HepG2 (cell line): ENCODE data around the gene STARD13. TPM values are rescaled to one million over a fixed set of nuclear protein-coding genes. Genes with fewer than 3 reads are reported as not detected.

ENCODE experiments used
- BCL6 ChIP-seq: IDR thresholded peaks from 2 replicates; pipeline ENCODE4 v1.6.1; 2016; ENCODE audit warnings: missing genetic modification reagents, missing compliant biosample characterization
- CSRNP1 ChIP-seq: sonication (generic); formaldehyde crosslinking; IDR thresholded peaks from 2 replicates; pipeline ENCODE4 v1.8.1; 2023; ENCODE audit warnings: mild to moderate bottlenecking, missing genetic modification reagents
- ETV6 ChIP-seq: sonication (generic); formaldehyde crosslinking; conservative IDR thresholded peaks from 2 replicates; pipeline ENCODE4 v1.4.0; 2020; ENCODE audit warnings: missing genetic modification reagents
- FIP1L1 ChIP-seq: fragments of 200-400 bp; formaldehyde crosslinking; IDR thresholded peaks from 2 replicates; pipeline ENCODE4 v1.6.1; 2018; ENCODE audit warnings: low read depth, mild to moderate bottlenecking, low read length, moderate library complexity, borderline replicate concordance; ENCODE audit not compliant: insufficient read depth
- FOXJ3 ChIP-seq: sonication (generic); formaldehyde crosslinking; IDR thresholded peaks from 2 replicates; pipeline ENCODE4 v1.4.0; 2020; ENCODE audit warnings: missing genetic modification reagents, mild to moderate bottlenecking, borderline replicate concordance
- FOXK1 ChIP-seq: sonication (generic); formaldehyde crosslinking; IDR thresholded peaks from 2 replicates; pipeline ENCODE4 v1.4.0; 2020; ENCODE audit warnings: low read depth, missing genetic modification reagents, borderline replicate concordance
- FOXP1 ChIP-seq, 2 experiments: fragments of 450-650 bp in 1 of 2; IDR thresholded peaks; 2 replicates each; pipeline ENCODE4 v1.6.1; 2017 to 2018; ENCODE audit warnings: antibody characterized with exemption in 1 of 2
- GFI1 ChIP-seq: sonication (generic); formaldehyde crosslinking; IDR thresholded peaks from 2 replicates; pipeline ENCODE4 v1.5.0; 2020; ENCODE audit warnings: missing genetic modification reagents, mild to moderate bottlenecking, borderline replicate concordance
- HOMEZ ChIP-seq: IDR thresholded peaks from 2 replicates; pipeline ENCODE4 v1.6.1; 2016; ENCODE audit warnings: low read depth
- KDM1A ChIP-seq: IDR thresholded peaks from 2 replicates; pipeline ENCODE4 v1.6.1; 2016; ENCODE audit warnings: missing compliant biosample characterization
- KMT2A ChIP-seq: sonication (generic); formaldehyde crosslinking; IDR thresholded peaks from 2 replicates; pipeline ENCODE4 v1.4.0; 2020; ENCODE audit warnings: missing genetic modification reagents
- NCOR1 ChIP-seq: fragments of 200-600 bp; sonication (generic); IDR thresholded peaks from 2 replicates; pipeline ENCODE4 v1.7.0; 2017; ENCODE audit warnings: antibody characterized with exemption, low read length, borderline replicate concordance
- RBAK ChIP-seq: sonication (generic); formaldehyde crosslinking; IDR thresholded peaks from 2 replicates; pipeline ENCODE4 v1.5.1; 2020; ENCODE audit warnings: mild to moderate bottlenecking, missing genetic modification reagents
- RCOR2 ChIP-seq: IDR thresholded peaks from 2 replicates; pipeline ENCODE4 v1.6.1; 2016; ENCODE audit warnings: missing biosample characterization, missing genetic modification reagents
- SKI ChIP-seq: fragments of 450-650 bp; IDR thresholded peaks from one replicate; pipeline ENCODE4 v1.6.1; 2018; ENCODE audit warnings: mild to moderate bottlenecking; ENCODE audit not compliant: partially characterized antibody
- STAT5B ChIP-seq: sonication (generic); formaldehyde crosslinking; IDR thresholded peaks from 2 replicates; pipeline ENCODE4 v1.4.0; 2020; ENCODE audit warnings: missing genetic modification reagents
- ZGPAT ChIP-seq: IDR thresholded peaks from 2 replicates; pipeline ENCODE4 v1.6.1; 2016; ENCODE audit warnings: mild to moderate bottlenecking
- ZNF24 ChIP-seq: fragments of 450-650 bp; IDR thresholded peaks from 2 replicates; pipeline ENCODE4 v1.6.1; 2017; ENCODE audit warnings: antibody characterized with exemption, mild to moderate bottlenecking
- ZNF503 ChIP-seq: sonication (generic); formaldehyde crosslinking; IDR thresholded peaks from 2 replicates; pipeline ENCODE4 v1.4.0; 2020; ENCODE audit warnings: missing genetic modification reagents
- ZNF558 ChIP-seq: sonication (generic); formaldehyde crosslinking; IDR thresholded peaks from 2 replicates; pipeline ENCODE4 v1.9.0; 2022; ENCODE audit warnings: mild to moderate bottlenecking, missing genetic modification reagents, borderline replicate concordance
- ZNF749 ChIP-seq: sonication (generic); formaldehyde crosslinking; IDR thresholded peaks from 2 replicates; pipeline ENCODE4 v1.8.0; 2022; ENCODE audit warnings: mild to moderate bottlenecking, missing genetic modification reagents, moderate library complexity, borderline replicate concordance
- ZSCAN30 ChIP-seq: sonication (generic); formaldehyde crosslinking; IDR thresholded peaks from 2 replicates; pipeline ENCODE4 v1.5.0; 2020; ENCODE audit warnings: mild to moderate bottlenecking, missing genetic modification reagents
- polyA plus RNA-seq, 8 experiments: library from polyadenylated mRNA; depleted of rRNA in 3 of 8; stranded (reverse) in 7 of 8; unstranded in 1 of 8; fragments of >200 nt; fragmentation: Illumina TruSeq in 4 of 8; extraction: Trizol in 4 of 8; gene quantifications; 2 replicates each; pipeline versions ENCODE4 v1.2.1 to v1.2.3, GENCODE V29; 2011 to 2016; ENCODE audit warnings: low read depth in 4 of 8, missing spikeins in 1 of 8, mixed read lengths in 1 of 8; ENCODE audit not compliant: insufficient read depth in 1 of 8
- total RNA-seq, 5 experiments: library from RNA; depleted of rRNA; stranded (reverse); fragments of >200 nt; fragmentation: Illumina TruSeq; extraction: Trizol; gene quantifications; 2 replicates each; pipeline ENCODE4 v1.2.3, GENCODE V29; 2016; ENCODE audit warnings: low read depth in 1 of 5
- TF ChIP-seq, protein P1 (sequence below): fragments of 450-650 bp; IDR thresholded peaks from 2 replicates; pipeline ENCODE4 v1.6.1; 2017

Gene STARD13
- total and polyA plus RNA-seq, 2 of the 13 experiments (the other 11 are each of a cell fraction or from before 2014, with no cell fraction given) = 12.8 to 14.3 TPM

GRCh38 chr13:33168321-33168960 lies 117.1 kb downstream of the STARD13 start (continued):
- TF ChIP-seq, protein P1, sequence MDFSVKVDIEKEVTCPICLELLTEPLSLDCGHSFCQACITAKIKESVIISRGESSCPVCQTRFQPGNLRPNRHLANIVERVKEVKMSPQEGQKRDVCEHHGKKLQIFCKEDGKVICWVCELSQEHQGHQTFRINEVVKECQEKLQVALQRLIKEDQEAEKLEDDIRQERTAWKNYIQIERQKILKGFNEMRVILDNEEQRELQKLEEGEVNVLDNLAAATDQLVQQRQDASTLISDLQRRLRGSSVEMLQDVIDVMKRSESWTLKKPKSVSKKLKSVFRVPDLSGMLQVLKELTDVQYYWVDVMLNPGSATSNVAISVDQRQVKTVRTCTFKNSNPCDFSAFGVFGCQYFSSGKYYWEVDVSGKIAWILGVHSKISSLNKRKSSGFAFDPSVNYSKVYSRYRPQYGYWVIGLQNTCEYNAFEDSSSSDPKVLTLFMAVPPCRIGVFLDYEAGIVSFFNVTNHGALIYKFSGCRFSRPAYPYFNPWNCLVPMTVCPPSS = no peak
- TF ChIP-seq FOXK1 (peak; percentile 57; the same call in 1 of the 2 replicates), NCOR1 (peak; percentile 77; the same call in 1 of the 2 replicates), FOXJ3 (CRISPR knock-in tag) (peak; percentile 72; the same call in 1 of the 2 replicates), SKI (peak; percentile 56), ZNF503 (peak; percentile 61; the same call in 1 of the 2 replicates), BCL6 (peak; percentile 75), ETV6 (no peak), FIP1L1 (no peak), RCOR2 (CRISPR knock-in tag) (peak; percentile 67), GFI1 (CRISPR knock-in tag) (peak; percentile 81), STAT5B (CRISPR knock-in tag) (no peak), HOMEZ (CRISPR knock-in tag) (peak; percentile 67; the same call in 1 of the 2 replicates), ZGPAT (CRISPR knock-in tag) (peak; percentile 27; the same call in 1 of the 2 replicates), CSRNP1 (CRISPR knock-in tag) (no peak), KDM1A (peak; percentile 11; the same call in 1 of the 2 replicates), KMT2A (CRISPR knock-in tag) (no peak), FOXP1 (IDR thresholded peaks at IDR 0.05) (no peak), FOXP1 (CRISPR knock-in tag; IDR thresholded peaks at IDR 0.05) (peak; percentile 50; the same call in 1 of the 2 replicates), ZNF558 (CRISPR knock-in tag) (no peak), ZNF749 (CRISPR knock-in tag) (no peak), ZSCAN30 (CRISPR knock-in tag) (no peak), RBAK (CRISPR knock-in tag) (no peak), ZNF24 (no peak)
